Measurements from ENCODE around the gene FZR1.

- TF ChIP-seq CTCF (IDR thresholded peaks at IDR 0.05) (no peak), POLR2A (IDR thresholded peaks at IDR 0.05) (no peak)
Measured at GRCh38 chr19:3507371-3508120, 1.4 kb downstream of the FZR1 start.
